Coronary artery (tissue), 2 donors: Measurements from ENCODE around the gene MFSD6.
"Not testable (repeated sequence)": the region's sequence is repeated elsewhere in the genome, so short reads cannot be mapped to it uniquely, and the experiment has no call there.

Experiments used
- DNase-seq: peaks from one replicate; pipeline ENCODE4 v3.0.0-alpha.2; 2017; ENCODE audit warnings: low spot score
- H3K27ac ChIP-seq, 2 donors: fragments of 200-600 bp; sonication (generic); one replicate each; pipeline ENCODE4 v1.5.1; 2016 to 2019
- H3K4me3 ChIP-seq: fragments of 200-600 bp; sonication (generic); 2 replicates; pipeline ENCODE4 v1.5.1; 2016; ENCODE audit warnings: mild to moderate bottlenecking, moderate library complexity
- TF ChIP-seq, protein P1 (sequence below): fragments of 200-600 bp; sonication (generic); IDR thresholded peaks from one replicate; pipeline ENCODE4 v1.5.1; 2019; ENCODE audit warnings: antibody characterized with exemption

Gene MFSD6

GRCh38 chr2:190489475-190489874 lies 81.3 kb downstream of the MFSD6 start:
- TF ChIP-seq, protein P1, sequence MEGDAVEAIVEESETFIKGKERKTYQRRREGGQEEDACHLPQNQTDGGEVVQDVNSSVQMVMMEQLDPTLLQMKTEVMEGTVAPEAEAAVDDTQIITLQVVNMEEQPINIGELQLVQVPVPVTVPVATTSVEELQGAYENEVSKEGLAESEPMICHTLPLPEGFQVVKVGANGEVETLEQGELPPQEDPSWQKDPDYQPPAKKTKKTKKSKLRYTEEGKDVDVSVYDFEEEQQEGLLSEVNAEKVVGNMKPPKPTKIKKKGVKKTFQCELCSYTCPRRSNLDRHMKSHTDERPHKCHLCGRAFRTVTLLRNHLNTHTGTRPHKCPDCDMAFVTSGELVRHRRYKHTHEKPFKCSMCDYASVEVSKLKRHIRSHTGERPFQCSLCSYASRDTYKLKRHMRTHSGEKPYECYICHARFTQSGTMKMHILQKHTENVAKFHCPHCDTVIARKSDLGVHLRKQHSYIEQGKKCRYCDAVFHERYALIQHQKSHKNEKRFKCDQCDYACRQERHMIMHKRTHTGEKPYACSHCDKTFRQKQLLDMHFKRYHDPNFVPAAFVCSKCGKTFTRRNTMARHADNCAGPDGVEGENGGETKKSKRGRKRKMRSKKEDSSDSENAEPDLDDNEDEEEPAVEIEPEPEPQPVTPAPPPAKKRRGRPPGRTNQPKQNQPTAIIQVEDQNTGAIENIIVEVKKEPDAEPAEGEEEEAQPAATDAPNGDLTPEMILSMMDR: no peak
- DNase-seq: no peak
- Histone ChIP-seq H3K4me3 (no peak overlapping the region), H3K27ac (no peak overlapping the region)

GRCh38 chr2:190490502-190490901 lies 82.3 kb downstream of the MFSD6 start:
- DNase-seq: no peak
- Histone ChIP-seq H3K4me3 (no peak overlapping the region), H3K27ac (no peak overlapping the region)
- TF ChIP-seq, protein P1: no peak

DNA sequence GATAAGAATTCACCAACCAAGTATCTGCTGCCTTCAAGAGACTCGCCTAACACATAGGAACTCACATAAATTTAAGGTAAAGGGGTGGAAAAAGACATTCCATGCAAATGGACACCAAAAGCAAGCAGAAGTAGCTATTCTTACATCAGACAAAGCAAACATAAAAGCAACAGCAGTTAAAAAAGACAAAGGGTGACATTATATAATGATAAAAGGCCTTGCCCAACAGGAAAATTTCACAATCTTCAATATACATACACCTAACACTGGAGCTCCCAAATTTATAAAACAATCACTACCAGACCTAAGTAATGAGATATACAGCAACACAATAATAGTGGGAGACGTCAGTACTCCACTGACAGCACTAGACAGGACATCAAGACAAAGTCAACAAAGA lies 84.9 kb downstream of the MFSD6 start:
- Histone ChIP-seq H3K27ac (no peak overlapping the region), H3K4me3 (no peak overlapping the region)
- DNase-seq: no peak
- TF ChIP-seq, protein P1: no peak

DNA sequence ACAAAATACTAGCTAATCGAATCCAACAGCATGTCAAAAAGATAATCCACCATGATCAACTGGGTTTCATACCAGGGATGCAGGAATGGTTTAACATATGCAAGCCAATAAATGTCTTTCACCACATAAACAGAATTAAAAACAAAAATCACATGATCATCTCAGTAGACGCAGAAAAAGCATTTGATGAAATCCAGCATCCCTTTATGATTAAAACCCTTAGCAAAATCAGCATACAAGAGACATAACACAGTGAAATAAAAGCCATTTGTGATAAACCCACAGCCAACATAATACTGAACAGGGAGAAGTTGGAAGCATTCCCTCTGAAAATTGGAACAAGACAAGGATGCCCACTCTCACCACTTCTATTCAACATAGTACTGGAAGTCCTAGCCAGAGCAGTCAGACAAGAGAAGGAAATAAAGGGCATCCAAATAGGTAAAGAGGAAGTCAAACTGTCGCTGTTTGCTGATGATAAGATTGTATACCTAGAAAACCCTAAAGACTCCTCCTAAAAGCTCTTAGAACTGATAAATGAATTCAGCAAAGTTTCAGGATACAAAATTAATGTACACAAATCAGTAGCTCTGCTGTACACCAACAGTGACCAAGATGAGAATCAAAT lies 86.6 kb downstream of the MFSD6 start:
- not testable (repeated sequence) for H3K4me3 ChIP-seq, H3K27ac ChIP-seq, DNase-seq

DNA sequence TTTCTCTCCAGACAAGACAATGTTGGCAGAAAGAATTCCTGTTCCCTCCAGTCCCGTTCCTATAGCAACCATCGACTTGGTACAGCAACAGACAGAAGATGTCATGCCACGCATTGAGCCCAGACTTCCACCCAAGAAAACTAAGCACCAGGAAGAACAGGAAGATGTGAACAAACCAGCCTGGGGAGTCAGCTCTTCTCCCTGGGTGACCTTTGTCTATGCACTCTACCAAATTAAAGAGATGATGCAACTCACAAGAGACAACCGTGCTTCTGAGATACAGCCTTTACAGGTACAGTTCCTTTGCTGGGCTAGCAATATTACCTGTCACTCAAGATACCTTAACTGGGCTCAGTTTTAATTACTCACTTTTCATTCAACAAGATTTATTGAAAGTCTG lies 89.3 kb downstream of the MFSD6 start:
- DNase-seq: no peak
- Histone ChIP-seq H3K4me3 (no peak overlapping the region), H3K27ac (no peak overlapping the region)
- TF ChIP-seq, protein P1: no peak

DNA sequence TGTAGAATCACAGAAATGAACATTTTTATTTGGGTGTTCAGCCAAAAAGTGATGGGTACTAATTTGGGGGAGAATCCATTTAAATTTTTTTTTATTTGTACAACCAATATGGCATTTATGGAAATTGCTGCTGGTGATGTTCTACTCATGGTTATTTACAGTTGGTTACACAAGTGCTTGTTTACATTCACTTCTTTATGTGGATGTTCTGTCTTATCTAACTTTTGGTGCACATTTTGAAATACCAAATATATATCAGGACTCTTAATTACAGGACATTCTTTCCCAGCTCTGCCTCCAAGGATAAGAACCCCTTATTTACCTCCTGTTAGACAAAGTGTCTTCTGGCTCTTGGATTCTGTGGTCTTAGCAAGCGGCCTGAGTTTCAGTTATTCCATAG lies 91.1 kb downstream of the MFSD6 start:
- Histone ChIP-seq H3K27ac (no peak overlapping the region), H3K4me3 (no peak overlapping the region)
- TF ChIP-seq, protein P1: no peak
- no peak for DNase-seq

DNA sequence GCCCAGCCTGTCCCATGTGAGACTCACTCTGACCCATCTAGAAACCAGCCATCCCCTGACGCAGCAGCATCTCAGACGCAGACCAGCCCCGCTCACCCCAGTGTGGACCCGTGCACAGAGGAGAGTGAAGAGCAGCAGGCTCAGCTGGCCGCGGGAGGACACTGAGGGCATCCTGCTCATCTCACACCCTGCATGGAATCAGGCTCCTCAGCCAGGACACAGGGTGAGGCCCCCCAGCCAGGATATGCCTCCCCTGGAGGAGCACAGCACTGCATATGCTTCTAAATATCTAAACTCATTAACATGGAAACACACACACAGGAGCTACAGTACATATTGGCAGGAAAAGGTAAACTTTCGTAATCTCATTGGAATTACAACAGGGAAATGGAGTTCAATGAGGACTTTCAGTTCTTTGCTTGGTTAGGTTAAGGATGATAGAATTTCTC lies 91.9 kb downstream of the MFSD6 start:
- no peak overlapping the region for H3K27ac ChIP-seq
- H3K4me3 ChIP-seq: no peak overlapping the region
- TF ChIP-seq, protein P1: no peak
- DNase-seq: no peak

DNA sequence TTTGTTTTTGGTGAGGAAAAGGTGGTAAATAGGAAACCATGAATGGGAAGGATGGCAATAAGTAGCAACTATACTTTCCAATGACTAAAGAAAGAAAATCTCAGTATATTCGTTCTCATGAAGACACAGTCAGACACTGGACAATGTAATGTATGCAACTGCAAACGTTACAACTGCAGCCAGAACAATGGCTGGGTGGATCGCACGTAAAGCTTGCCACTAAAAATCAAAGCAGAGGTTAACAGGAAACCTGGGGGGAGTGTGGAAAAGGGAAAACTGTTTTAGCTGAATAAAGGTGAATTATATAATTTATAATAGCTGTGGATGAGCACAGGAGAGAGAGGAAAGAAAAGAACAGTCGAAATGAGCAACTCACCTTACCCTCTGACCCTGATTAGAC lies 93.1 kb downstream of the MFSD6 start:
- H3K27ac ChIP-seq: no peak overlapping the region

More for the DNA sequence above, 93.1 kb downstream of the MFSD6 start:
- TF ChIP-seq, protein P1: no peak
- no peak for DNase-seq
- H3K4me3 ChIP-seq: no peak overlapping the region
